ENCODE measurements around the gene MXRA8. TPM values are rescaled to one million over a fixed set of nuclear protein-coding genes. Genes with fewer than 3 reads are reported as not detected.
"Not testable (repeated sequence)": the region's sequence is repeated elsewhere in the genome, so short reads cannot be mapped to it uniquely, and the experiment has no call there.

Gene MXRA8
- total RNA-seq, 1 donor from 2014 or later: 0.16 TPM

GRCh38 chr1:1371746-1372711, 13.7 kb upstream of the MXRA8 start:
- DNase-seq: peak; percentile 80
- CTCF ChIA-PET: interaction anchor here (1.1 to 2.0 kb wide), 5 partner anchors 15 to 388 kb away, joined by 3 to 10 read pairs (median 4); no protein-coding TSS in a partner anchor
- peak overlapping the region; percentile 32 for H3K4me3 Mint-ChIP-seq
- no peak overlapping the region for H3K27ac Mint-ChIP-seq
- peaks cover 23% of the 10 kb centered on the region for H3K4me1 Mint-ChIP-seq
- intact Hi-C loops (cut with micrococcal nuclease): loop anchor here (5.0 kb wide), 1 partner anchor 340 kb away; no protein-coding TSS in a partner anchor
- peaks cover 10% of the 10 kb centered on the region for H3K36me3 Mint-ChIP-seq (ENCODE audit: low read depth)
- peak; percentile 51 for TF ChIP-seq CTCF (IDR thresholded peaks at IDR 0.05)
- H3K27me3 Mint-ChIP-seq: no peaks in the 10 kb centered on the region
- POLR2A ChIA-PET: interaction anchor here (0.9 to 1.3 kb wide), 4 partner anchors 9 to 339 kb away, joined by 3 to 4 read pairs (median 3); partner anchors contain the start of gene CCNL2
- no peaks in the 10 kb centered on the region for H3K9me3 Mint-ChIP-seq
- peak; percentile 44 for ATAC-seq (ENCODE audit: low read depth)

- ChIA-PET POLR2A (interaction anchor here (0.9 to 1.3 kb wide), 4 partner anchors 8 to 339 kb away, joined by 3 to 4 read pairs (median 3); partner anchors contain the start of gene CCNL2), CTCF (interaction anchor here (1.2 to 2.0 kb wide), 4 partner anchors 14 to 387 kb away, joined by 4 to 10 read pairs (median 4); no protein-coding TSS in a partner anchor)
- intact Hi-C loops (cut with micrococcal nuclease): loop anchor here (5.0 kb wide), 1 partner anchor 339 kb away; no protein-coding TSS in a partner anchor
Observed at GRCh38 chr1:1371364-1371745, 13.0 kb upstream of the MXRA8 start.

GRCh38 chr1:1370771-1371300, 12.5 kb upstream of the MXRA8 start:
- intact Hi-C loops (cut with micrococcal nuclease): loop anchor here (5.0 kb wide), 1 partner anchor 339 kb away; no protein-coding TSS in a partner anchor
- ChIA-PET POLR2A (interaction anchor here (0.7 to 1.3 kb wide), 5 partner anchors 8 to 338 kb away, joined by 3 to 4 read pairs (median 3); partner anchors contain the start of gene CCNL2), CTCF (interaction anchor here (1.2 to 2.0 kb wide), 4 partner anchors 14 to 386 kb away, joined by 4 to 10 read pairs (median 4); no protein-coding TSS in a partner anchor)
- H3K4me1 Mint-ChIP-seq: peaks cover 21% of the 10 kb centered on the region
- H3K27me3 Mint-ChIP-seq: no peaks in the 10 kb centered on the region
- H3K36me3 Mint-ChIP-seq (ENCODE audit: low read depth): peaks cover 10% of the 10 kb centered on the region
- no peaks in the 10 kb centered on the region for H3K9me3 Mint-ChIP-seq
- no peak for ATAC-seq (ENCODE audit: low read depth)
- no peak for TF ChIP-seq CTCF (IDR thresholded peaks at IDR 0.05)
- H3K27ac Mint-ChIP-seq: no peak overlapping the region
- no peak for DNase-seq
- H3K4me3 Mint-ChIP-seq: no peak overlapping the region

More at GRCh38 chr1:1371364-1371745, 13.0 kb upstream of the MXRA8 start:
- Mint-ChIP-seq H3K4me1 (peaks cover 23% of the 10 kb centered on the region), H3K36me3 (ENCODE audit: low read depth) (peaks cover 10% of the 10 kb centered on the region), H3K27ac (no peak overlapping the region), H3K4me3 (no peak overlapping the region), H3K9me3 (no peaks in the 10 kb centered on the region), H3K27me3 (no peaks in the 10 kb centered on the region)
- ATAC-seq (ENCODE audit: low read depth) (no peak), DNase-seq (no peak)
- TF ChIP-seq CTCF (IDR thresholded peaks at IDR 0.05): no peak

GRCh38 chr1:1370094-1370493, 11.7 kb upstream of the MXRA8 start:
- H3K9me3 Mint-ChIP-seq; ATAC-seq (ENCODE audit: low read depth); H3K27ac Mint-ChIP-seq; POLR2A ChIA-PET; H3K27me3 Mint-ChIP-seq; DNase-seq; H3K4me3 Mint-ChIP-seq; H3K36me3 Mint-ChIP-seq (ENCODE audit: low read depth): not testable (repeated sequence)
- intact Hi-C loops (cut with micrococcal nuclease): loop anchor here (5.0 kb wide), 1 partner anchor 338 kb away; no protein-coding TSS in a partner anchor
- CTCF ChIA-PET: interaction anchor here (1.7 to 1.9 kb wide), 2 partner anchors 18 to 248 kb away, joined by 4 read pairs; no protein-coding TSS in a partner anchor
- H3K4me1 Mint-ChIP-seq: peaks cover 17% of the 10 kb centered on the region

GRCh38 chr1:1367315-1367714, 9.0 kb upstream of the MXRA8 start:
- intact Hi-C loops (cut with micrococcal nuclease): no loop called here
- ChIA-PET POLR2A (no interaction called here), CTCF (no interaction called here)
- no peaks in the 10 kb centered on the region for H3K27me3 Mint-ChIP-seq
- DNase-seq (no peak), ATAC-seq (ENCODE audit: low read depth) (no peak)
- H3K36me3 Mint-ChIP-seq (ENCODE audit: low read depth): no peaks in the 10 kb centered on the region
- no peak overlapping the region for H3K27ac Mint-ChIP-seq
- TF ChIP-seq CTCF (IDR thresholded peaks at IDR 0.05): no peak
- no peaks in the 10 kb centered on the region for H3K9me3 Mint-ChIP-seq
- no peak overlapping the region for H3K4me3 Mint-ChIP-seq
- H3K4me1 Mint-ChIP-seq: peaks cover 4% of the 10 kb centered on the region

Data from activated B cell treated with CpG ODN at 0.5 μM for 24 hours (primary cell).